Hematopoietic multipotent progenitor cell treated with erythropoietin and hydrocortisone succinate and interleukin-3 and kit ligand, for 4 days (in vitro differentiated cells): Measurements from ENCODE around the gene CTNNBIP1.
A peak's percentile ranks its signal among the peaks of the same experiment; 100 is the strongest.
"Not testable (repeated sequence)": the region's sequence is repeated elsewhere in the genome, so short reads cannot be mapped to it uniquely, and the experiment has no call there.

ENCODE experiments used
- DNase-seq: peaks from one replicate; pipeline ENCODE4 v3.0.0-alpha.2; 2015

CTNNBIP1 gene

GRCh38 chr1:9825093-9826074 lies 84.7 kb downstream of the CTNNBIP1 start:
- peak; percentile 64 for DNase-seq

- DNase-seq = no peak
Observed at GRCh38 chr1:9824702-9825089, 85.4 kb downstream of the CTNNBIP1 start.

- DNase-seq = peak; percentile 92
Observed at GRCh38 chr1:9823943-9824701, 85.9 kb downstream of the CTNNBIP1 start, which contains the start of gene CLSTN1. TSS of gene CLSTN1 (minus strand) at chr1:9823965. CDS start at chr1:9823733, 232 bp downstream.

- no peak for DNase-seq
Observed at GRCh38 chr1:9823693-9823942, 86.5 kb downstream of the CTNNBIP1 start.

GRCh38 chr1:9822897-9823692 lies 87.0 kb downstream of the CTNNBIP1 start:
- DNase-seq = peak; percentile 34

GRCh38 chr1:9822490-9822889 lies 87.6 kb downstream of the CTNNBIP1 start:
- DNase-seq = no peak

- DNase-seq = no peak
Observed at GRCh38 chr1:9821710-9822109, 88.4 kb downstream of the CTNNBIP1 start.

GRCh38 chr1:9820521-9820920 lies 89.5 kb downstream of the CTNNBIP1 start:
- DNase-seq = no peak

GRCh38 chr1:9817734-9818133 lies 92.3 kb downstream of the CTNNBIP1 start:
- no peak for DNase-seq

- no peak for DNase-seq
Observed at GRCh38 chr1:9816199-9816598, 93.9 kb downstream of the CTNNBIP1 start.

GRCh38 chr1:9815150-9815549 lies 94.9 kb downstream of the CTNNBIP1 start:
- DNase-seq = no peak

GRCh38 chr1:9814619-9815018 lies 95.5 kb downstream of the CTNNBIP1 start:
- DNase-seq = no peak

GRCh38 chr1:9811239-9811966 lies 98.7 kb downstream of the CTNNBIP1 start:
- DNase-seq = no peak

- DNase-seq = no peak
Observed at GRCh38 chr1:9809100-9809510, 101.0 kb downstream of the CTNNBIP1 start.

GRCh38 chr1:9808459-9808858 lies 101.6 kb downstream of the CTNNBIP1 start:
- DNase-seq = no peak

- DNase-seq = no peak
Observed at GRCh38 chr1:9807541-9807940, 102.5 kb downstream of the CTNNBIP1 start.

- not testable (repeated sequence) for DNase-seq
Observed at GRCh38 chr1:9805972-9806371, 104.1 kb downstream of the CTNNBIP1 start.

- peak; percentile 38 for DNase-seq
Observed at GRCh38 chr1:9805006-9805508, 105.0 kb downstream of the CTNNBIP1 start.

- not testable (repeated sequence) for DNase-seq
Observed at GRCh38 chr1:9803003-9803918, 106.8 kb downstream of the CTNNBIP1 start.

- no peak for DNase-seq
Observed at GRCh38 chr1:9801909-9802308, 108.2 kb downstream of the CTNNBIP1 start.
